Pancreas (tissue), 10 donors: ENCODE measurements around the gene PRR5L. TPM values are rescaled to one million over a fixed set of nuclear protein-coding genes. Genes with fewer than 3 reads are reported as not detected.
A peak's percentile ranks its signal among the peaks of the same experiment; 100 is the strongest.

Source experiments
- ATAC-seq, 4 donors: fragments of 200-7000 bp; cut with Tn5 transposase; one replicate each; pipeline versions ENCODE4 v1.8.0 to v1.9.1; 2020; ENCODE audit warnings: mild to moderate bottlenecking in 4 of 4, moderate library complexity in 4 of 4
- DNase-seq, 6 donors: peaks; one replicate each; pipeline ENCODE4 v3.0.0-alpha.2; 2020
- FAIRE-seq: peaks from 2 replicates; lab custom pipeline; 2012; peaks lifted over from hg19 to GRCh38; lab: Jason Lieb, UNC
- H3K27ac ChIP-seq, 4 donors: fragments of 200-600 bp; sonication (generic); 1 replicate in 3 of 4; 2 replicates in 1 of 4; pipeline versions ENCODE4 v1.5.0 to v1.8.0; 2020
- H3K27me3 ChIP-seq, 4 donors: fragments of 200-600 bp; one replicate each; pipeline ENCODE4 v1.8.0; 2021
- H3K36me3 ChIP-seq, 3 donors: fragments of 200-600 bp; sonication (generic) in 1 of 3; one replicate each; pipeline versions ENCODE4 v1.5.0 to v1.8.0; 2020 to 2021
- H3K4me1 ChIP-seq, 3 donors: fragments of 200-600 bp; one replicate each; pipeline ENCODE4 v1.8.0; 2021
- H3K4me3 ChIP-seq, 4 donors: fragments of 200-600 bp; sonication (generic) in 2 of 4; one replicate each; pipeline versions ENCODE4 v1.5.0 to v1.8.0; 2020 to 2021
- H3K9me3 ChIP-seq, 4 donors: fragments of 200-600 bp; one replicate each; pipeline ENCODE4 v1.8.0; 2021
- CTCF ChIP-seq, 4 donors: fragments of 200-600 bp; sonication (generic) in 3 of 4; IDR thresholded peaks; one replicate each; pipeline versions ENCODE4 v1.5.0 to v1.8.0; 2021; ENCODE audit warnings: antibody characterized with exemption in 4 of 4
- WGBS, 2 donors: extraction: QIAGEN DNeasy Blood & Tissue Kit; methylation state at CpG; one replicate each; pipeline ENCODE4 v1.1.7; 2013; 5-methylcytosine and 5-hydroxymethylcytosine counted together
- intact Hi-C, 3 donors: fragments of 100-400 bp; cut with DNase I; formaldehyde crosslinking; loops; one replicate each; pipeline versions ENCODE4 v1.11.1 to v1.14.2; 2022
- polyA plus RNA-seq, 2 donors: library from polyadenylated mRNA; stranded (reverse); fragments of 200-250 nt; gene quantifications; one replicate each; pipeline ENCODE4 v1.2.3, GENCODE V29; 2013
- total RNA-seq, 6 donors: library from RNA; stranded (reverse); fragmentation: NEBNext Ultra II Directional in 4 of 6; extraction: Animal tissue kit (Norgen Biotek cat#: 25700) in 4 of 6; gene quantifications; one replicate each; pipeline versions ENCODE4 v1.2.1 to v1.2.4, GENCODE V29; 2021 to 2023
- donor health status: healthy with polysubstance abuse.
- donor health status: DM: no; HTN: no; CAD: no; lungs with moderate emphysema.
- donor health status: DM: no; HTN: no; CAD: no.
- donor health status: control.
- donor health status: control.
- donor health status: Bipolar disorder and iron deficiency.
- donor health status: DM: yes; HTN: yes; CAD: no.
- donor health status: DM: no; HTN: no; CAD: no.
- donor health status: DM: no; HTN: no; CAD: no.
- donor health status: DM: yes; HTN: yes; CAD: no.

The PRR5L gene
- total and polyA plus RNA-seq, 8 donors = 1.3 to 9.0 (median 2.2) TPM

DNA sequence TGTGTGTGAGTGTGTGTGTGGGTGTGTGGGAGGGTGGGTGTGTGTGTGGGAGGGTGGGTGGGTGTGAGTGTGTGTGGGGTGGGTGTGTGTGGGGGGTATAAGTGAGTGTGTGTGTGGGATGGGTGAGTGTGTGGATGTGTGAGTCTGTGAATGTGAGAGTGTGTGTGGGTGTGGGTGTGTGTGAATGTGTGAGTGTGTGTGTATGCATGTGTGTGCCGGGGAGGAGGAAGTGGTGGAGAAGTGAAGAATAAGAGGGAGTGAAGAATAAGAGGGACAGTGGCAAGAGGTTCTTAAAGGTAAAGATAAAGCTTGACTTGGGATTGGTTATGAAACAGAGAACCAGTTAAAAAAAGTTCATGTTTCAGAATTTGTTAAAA is 54.0 kb downstream of the PRR5L start:
- Histone ChIP-seq H3K36me3 (no peaks in the 10 kb centered on the region), H3K9me3 (no peaks in the 10 kb centered on the region), H3K4me1 (no peaks in the 10 kb centered on the region), H3K27ac (no peak overlapping the region), H3K27me3 (no peaks in the 10 kb centered on the region), H3K4me3 (no peak overlapping the region)
- ATAC-seq (no peak), FAIRE-seq (no peak), DNase-seq (no peak)
- intact Hi-C loops = no loop called here
- 89 to 92% methylated on average over 1 of the region's 1 CpG for WGBS, 2 donors
- TF ChIP-seq CTCF (IDR thresholded peaks at IDR 0.05) = no peak

- Histone ChIP-seq H3K27ac (no peak overlapping the region), H3K27me3 (no peaks in the 10 kb centered on the region), H3K9me3 (no peaks in the 10 kb centered on the region), H3K36me3 (no peaks in the 10 kb centered on the region), H3K4me1 (no peaks in the 10 kb centered on the region), H3K4me3 (no peak overlapping the region)
- ATAC-seq (no peak), FAIRE-seq (no peak), DNase-seq (no peak)
- TF ChIP-seq CTCF (IDR thresholded peaks at IDR 0.05) = no peak
- intact Hi-C loops = no loop called here
- WGBS, 2 donors = 65 to 74% methylated on average over 3 of the region's 3 CpGs
Measured at GRCh38 chr11:36352922-36353321, 56.8 kb downstream of the PRR5L start.

DNA sequence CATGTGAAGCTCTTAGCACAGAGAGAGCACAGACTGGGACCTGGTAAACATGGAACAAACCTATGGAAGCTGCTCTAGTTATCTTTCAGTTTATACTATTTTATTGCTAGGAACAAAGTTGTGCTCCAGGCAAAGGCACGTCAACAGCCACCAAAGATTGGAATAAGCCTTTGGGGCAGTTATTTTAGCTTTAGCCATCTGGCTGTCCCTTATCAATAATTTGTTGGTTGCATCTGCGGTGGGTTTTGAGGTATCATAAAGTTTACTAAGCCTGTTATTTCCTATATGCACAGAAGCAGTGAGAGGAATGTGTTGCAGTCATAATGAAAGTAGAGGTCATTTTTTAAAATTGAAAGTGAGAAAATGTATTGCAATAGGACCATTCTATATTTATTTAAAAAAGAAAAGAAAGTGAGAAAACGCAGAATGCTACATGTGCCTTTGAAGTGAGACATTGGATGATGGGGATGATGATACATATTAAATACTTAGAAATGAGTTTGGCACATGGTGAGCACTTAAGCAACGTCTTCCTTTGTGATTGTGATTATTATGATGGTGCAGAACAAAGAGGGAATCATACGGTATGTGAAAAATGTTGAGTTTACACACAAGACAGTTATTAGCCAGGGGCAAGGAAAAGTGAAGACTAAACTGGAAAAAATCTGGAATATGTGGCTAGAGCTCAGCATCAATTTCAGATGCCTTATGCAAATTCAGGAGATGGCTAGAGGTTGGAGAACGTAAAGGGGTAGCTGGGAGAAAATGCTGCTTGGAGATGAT is 58.3 kb downstream of the PRR5L start:
- no peak for FAIRE-seq
- TF ChIP-seq CTCF (IDR thresholded peaks at IDR 0.05) = no peak
- H3K9me3 ChIP-seq = no peaks in the 10 kb centered on the region
- no peak overlapping the region for H3K27ac ChIP-seq
- H3K36me3 ChIP-seq = no peaks in the 10 kb centered on the region
- WGBS, 2 donors = 54 to 67% methylated on average over 6 of the region's 6 CpGs
- no peaks in the 10 kb centered on the region for H3K4me1 ChIP-seq
- H3K27me3 ChIP-seq = peaks cover 0 to 1% (median 0%) of the 10 kb centered on the region in 4 donors
- DNase-seq = no peak
- no peak overlapping the region for H3K4me3 ChIP-seq
- intact Hi-C loops = no loop called here
- ATAC-seq = no peak

DNA sequence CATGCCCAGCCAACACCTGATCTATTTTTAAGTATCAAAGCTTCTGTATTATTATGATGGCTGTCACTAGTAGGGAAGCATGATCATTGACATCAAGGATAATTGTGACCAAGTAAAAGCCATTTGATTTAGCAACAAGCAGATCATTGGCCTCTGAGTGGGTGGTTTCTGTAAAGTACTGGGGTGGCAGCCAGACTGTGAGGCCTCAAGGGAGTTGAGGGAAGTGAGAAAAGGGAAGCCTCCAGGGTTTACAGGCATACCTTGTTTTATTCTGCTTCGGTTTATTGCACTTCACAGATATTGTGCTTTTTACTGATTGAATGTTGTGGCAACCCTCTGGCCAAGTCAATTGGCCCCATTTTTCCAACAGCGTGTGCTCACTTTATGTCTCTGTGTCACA is 60.1 kb downstream of the PRR5L start:
- no peak overlapping the region for H3K4me3 ChIP-seq
- 86 to 100% methylated on average over 2 of the region's 2 CpGs for WGBS, 2 donors
- no peaks in the 10 kb centered on the region for H3K9me3 ChIP-seq
- no peak for TF ChIP-seq CTCF (IDR thresholded peaks at IDR 0.05)
- no peak for DNase-seq
- intact Hi-C loops = no loop called here
- ATAC-seq = peak in 2 of 4 donors; percentile 61 to 64
- peaks cover 0 to 3% (median 0%) of the 10 kb centered on the region in 4 donors for H3K27me3 ChIP-seq
- H3K36me3 ChIP-seq = no peaks in the 10 kb centered on the region
- H3K27ac ChIP-seq = no peak overlapping the region
- FAIRE-seq = no peak
- no peaks in the 10 kb centered on the region for H3K4me1 ChIP-seq

GRCh38 chr11:36357831-36358230 is 61.7 kb downstream of the PRR5L start:
- WGBS, 2 donors = 27% methylated on average over 2 of the region's 2 CpGs
- no peaks in the 10 kb centered on the region for H3K4me1 ChIP-seq
- H3K36me3 ChIP-seq = no peaks in the 10 kb centered on the region
- H3K9me3 ChIP-seq = no peaks in the 10 kb centered on the region
- no peak overlapping the region for H3K27ac ChIP-seq
- peaks cover 0 to 3% (median 0%) of the 10 kb centered on the region in 4 donors for H3K27me3 ChIP-seq
- intact Hi-C loops = no loop called here
- TF ChIP-seq CTCF (IDR thresholded peaks at IDR 0.05) = no peak
- no peak for DNase-seq
- no peak for FAIRE-seq
- H3K4me3 ChIP-seq = no peak overlapping the region
- ATAC-seq = no peak
